C1 segment of cervical spinal cord (tissue), 14 donors: Measurements from ENCODE around the gene ICAM1.
A peak's percentile ranks its signal among the peaks of the same experiment; 100 is the strongest.

Source experiments
- DNase-seq, 14 donors: peaks; one replicate each; lab custom pipeline; 2025; lab: John Stamatoyannopoulos, UW

The ICAM1 gene

GRCh38 chr19:10292789-10293636 lies 22.1 kb downstream of the ICAM1 start:
- DNase-seq: no peak

GRCh38 chr19:10293637-10294367 lies 22.9 kb downstream of the ICAM1 start:
- no peak for DNase-seq

GRCh38 chr19:10294368-10294697 lies 23.4 kb downstream of the ICAM1 start:
- no peak for DNase-seq

GRCh38 chr19:10295305-10295846 lies 24.5 kb downstream of the ICAM1 start:
- DNase-seq: no peak

- DNase-seq: no peak
Observed at GRCh38 chr19:10295847-10296591, 25.1 kb downstream of the ICAM1 start.

GRCh38 chr19:10299545-10300458 lies 28.9 kb downstream of the ICAM1 start:
- DNase-seq: no peak

- DNase-seq: peak in 5 of 14 donors; percentile 4 to 36 (median 9)
Observed at GRCh38 chr19:10305139-10305806, 34.4 kb downstream of the ICAM1 start.

GRCh38 chr19:10306327-10306726 lies 35.4 kb downstream of the ICAM1 start:
- no peak for DNase-seq

GRCh38 chr19:10309423-10309822 lies 38.5 kb downstream of the ICAM1 start, which contains the start of gene ZGLP1:
Gene ZGLP1, minus strand, starts transcription at chr19:10309815.
- DNase-seq: no peak

GRCh38 chr19:10315335-10316214 lies 44.7 kb downstream of the ICAM1 start, which contains the start of gene FDX2:
Gene FDX2, minus strand, starts transcription at chr19:10316015. Its CDS starts 19 bp downstream, at chr19:10315996.
- peak; percentile 19 to 92 (median 78) for DNase-seq

GRCh38 chr19:10316229-10317044 lies 45.5 kb downstream of the ICAM1 start:
- peak in 1 of 14 donors; percentile 48 for DNase-seq

- no peak for DNase-seq
Observed at GRCh38 chr19:10317045-10317856, 46.3 kb downstream of the ICAM1 start.

- no peak for DNase-seq
Observed at GRCh38 chr19:10317857-10318462, 47.0 kb downstream of the ICAM1 start.

- DNase-seq: no peak
Observed at GRCh38 chr19:10318807-10319682, 48.1 kb downstream of the ICAM1 start.

GRCh38 chr19:10320602-10321416 lies 49.9 kb downstream of the ICAM1 start:
- no peak for DNase-seq
